Stimulated activated CD8-positive, alpha-beta memory T cell treated with anti-CD3 and anti-CD28 coated beads, Interleukin-7, amount 100 ng/mL, for 48 hours (primary cell): ENCODE data around the gene GALK1.

Experiments used
- DNase-seq, 2 donors: peaks; one replicate each; pipeline ENCODE4 v3.0.0-alpha.2; 2020; ENCODE audit warnings: low read depth in 1 of 2; ENCODE audit errors: extremely low read depth in 1 of 2

GALK1 gene

GRCh38 chr17:75751676-75752404, 13.2 kb downstream of the GALK1 start:
- DNase-seq = no peak

GRCh38 chr17:75750661-75751423, 14.2 kb downstream of the GALK1 start:
- no peak for DNase-seq

GRCh38 chr17:75749545-75750389, 15.2 kb downstream of the GALK1 start:
- peak; percentile 70 to 79 for DNase-seq

GRCh38 chr17:75748706-75749105, 16.3 kb downstream of the GALK1 start:
- no peak for DNase-seq

GRCh38 chr17:75743625-75744206, 21.3 kb downstream of the GALK1 start:
- DNase-seq = no peak

- no peak for DNase-seq
Measured at GRCh38 chr17:75742337-75742736, 22.7 kb downstream of the GALK1 start.

- no peak for DNase-seq
Measured at GRCh38 chr17:75740631-75741077, 24.3 kb downstream of the GALK1 start.

GRCh38 chr17:75740215-75740614, 24.8 kb downstream of the GALK1 start:
- DNase-seq = no peak

GRCh38 chr17:75739801-75740200, 25.2 kb downstream of the GALK1 start:
- DNase-seq = no peak

- no peak for DNase-seq
Measured at GRCh38 chr17:75739174-75739573, 25.8 kb downstream of the GALK1 start.

- peak in 1 of 2 donors; percentile 27 for DNase-seq
Measured at GRCh38 chr17:75738218-75738802, 26.7 kb downstream of the GALK1 start.

- no peak for DNase-seq
Measured at GRCh38 chr17:75737133-75737962, 27.6 kb downstream of the GALK1 start.

GRCh38 chr17:75736173-75736835, 28.7 kb downstream of the GALK1 start:
- no peak for DNase-seq

GRCh38 chr17:75734674-75735294, 30.2 kb downstream of the GALK1 start:
- no peak for DNase-seq

GRCh38 chr17:75733471-75733870, 31.5 kb downstream of the GALK1 start:
- no peak for DNase-seq

- no peak for DNase-seq
Measured at GRCh38 chr17:75731716-75732498, 33.1 kb downstream of the GALK1 start.

GRCh38 chr17:75731086-75731715, 33.8 kb downstream of the GALK1 start:
- DNase-seq = no peak
